Esophagus muscularis mucosa (tissue), 4 donors: ENCODE data around the gene PIGB. TPM values are rescaled to one million over a fixed set of nuclear protein-coding genes. Genes with fewer than 3 reads are reported as not detected.

Experiments used
- DNase-seq: peaks from one replicate; pipeline ENCODE4 v3.0.0-alpha.2; 2017; ENCODE audit errors: extremely low spot score
- H3K27ac ChIP-seq, 4 donors: fragments of 200-600 bp; sonication (generic); replicated peaks in 1 of 4; 1 replicate in 3 of 4; 2 replicates in 1 of 4; pipeline ENCODE4 v1.5.1; 2016 to 2019; ENCODE audit warnings: mild to moderate bottlenecking in 1 of 4
- H3K27me3 ChIP-seq, 4 donors: fragments of 200-600 bp; sonication (generic); one replicate each; pipeline versions ENCODE4 v1.5.1 to v1.6.0; 2016 to 2019
- H3K36me3 ChIP-seq, 4 donors: fragments of 200-600 bp; sonication (generic); one replicate each; pipeline ENCODE4 v1.5.1; 2016 to 2019
- H3K4me1 ChIP-seq, 4 donors: fragments of 200-600 bp; sonication (generic); one replicate each; pipeline ENCODE4 v1.5.1; 2016 to 2019
- H3K4me3 ChIP-seq, 4 donors: fragments of 200-600 bp; sonication (generic); 1 replicate in 2 of 4; 2 replicates in 2 of 4; pipeline ENCODE4 v1.5.1; 2016 to 2019; ENCODE audit warnings: mild to moderate bottlenecking in 4 of 4, moderate library complexity in 1 of 4
- H3K9me3 ChIP-seq, 4 donors: fragments of 200-600 bp; sonication (generic); 1 replicate in 3 of 4; 2 replicates in 1 of 4; pipeline ENCODE4 v1.5.1; 2016 to 2019
- EP300 ChIP-seq: sonication (generic); formaldehyde crosslinking; IDR thresholded peaks from one replicate; pipeline ENCODE4 v1.6.1; 2017; ENCODE audit warnings: antibody characterized with exemption
- POLR2A ChIP-seq: fragments of 450-650 bp; IDR thresholded peaks from one replicate; pipeline ENCODE4 v1.6.1; 2017; ENCODE audit warnings: antibody characterized with exemption, moderate library complexity, mild to moderate bottlenecking, low read depth
- POLR2AphosphoS5 ChIP-seq, 2 donors: sonication (generic); formaldehyde crosslinking; IDR thresholded peaks; one replicate each; pipeline ENCODE4 v1.6.1; 2017; ENCODE audit warnings: antibody characterized with exemption in 2 of 2
- WGBS: methylation state at CpG from one replicate; pipeline ENCODE4 v1.1.5; 2018; 5-methylcytosine and 5-hydroxymethylcytosine counted together
- intact Hi-C: fragments of 100-400 bp; cut with DNase I; formaldehyde crosslinking; loops from one replicate; pipeline ENCODE4 v1.15.1; 2023
- total RNA-seq, 4 donors: library from RNA; depleted of rRNA; stranded (reverse); fragments of >200 nt; gene quantifications; one replicate each; pipeline versions ENCODE4 v1.1.0 to v1.2.1, GENCODE V29; 2016
- TF ChIP-seq, protein P1 (sequence below), 3 experiments: fragments of 200-600 bp in 2 of 3; fragments of 450-650 bp in 1 of 3; sonication (generic) in 2 of 3; IDR thresholded peaks; one replicate each; pipeline ENCODE4 v1.5.1; 2017 to 2019; ENCODE audit warnings: antibody characterized with exemption in 3 of 3, mild to moderate bottlenecking in 2 of 3, moderate library complexity in 1 of 3

Gene PIGB
- total RNA-seq, 4 donors from 2014 or later: 4.5 to 9.6 (median 6.5) TPM

DNA sequence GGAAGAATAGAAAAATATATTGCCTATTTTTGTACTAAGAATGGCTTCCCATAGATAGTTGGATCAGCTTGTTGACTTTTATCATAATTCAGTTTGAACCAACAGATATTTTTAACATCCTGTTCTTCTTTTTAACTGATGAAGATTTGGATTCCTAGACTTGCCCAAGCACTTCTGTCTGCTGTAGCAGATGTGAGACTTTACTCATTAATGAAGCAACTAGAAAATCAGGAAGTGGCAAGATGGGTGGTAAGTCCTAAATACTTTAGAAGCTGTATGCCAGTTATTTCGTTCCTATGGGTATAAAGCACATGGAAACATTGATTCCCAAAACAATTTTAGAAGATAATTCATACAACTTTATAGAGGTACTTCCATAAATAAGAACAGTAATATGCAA lies 8.4 kb downstream of the PIGB start:
- intact Hi-C loops: no loop called here
- Histone ChIP-seq H3K4me1 (no peaks in the 10 kb centered on the region), H3K9me3 (no peaks in the 10 kb centered on the region), H3K36me3 (peaks cover 0 to 60% (median 16%) of the 10 kb centered on the region in 4 donors), H3K27me3 (no peaks in the 10 kb centered on the region), H3K27ac (no peak overlapping the region), H3K4me3 (no peak overlapping the region)
- no peak for DNase-seq
- no peak for TF ChIP-seq POLR2A
- no peak for TF ChIP-seq EP300
- no peak for TF ChIP-seq POLR2AphosphoS5 (IDR thresholded peaks at IDR 0.05)
- TF ChIP-seq, protein P1, sequence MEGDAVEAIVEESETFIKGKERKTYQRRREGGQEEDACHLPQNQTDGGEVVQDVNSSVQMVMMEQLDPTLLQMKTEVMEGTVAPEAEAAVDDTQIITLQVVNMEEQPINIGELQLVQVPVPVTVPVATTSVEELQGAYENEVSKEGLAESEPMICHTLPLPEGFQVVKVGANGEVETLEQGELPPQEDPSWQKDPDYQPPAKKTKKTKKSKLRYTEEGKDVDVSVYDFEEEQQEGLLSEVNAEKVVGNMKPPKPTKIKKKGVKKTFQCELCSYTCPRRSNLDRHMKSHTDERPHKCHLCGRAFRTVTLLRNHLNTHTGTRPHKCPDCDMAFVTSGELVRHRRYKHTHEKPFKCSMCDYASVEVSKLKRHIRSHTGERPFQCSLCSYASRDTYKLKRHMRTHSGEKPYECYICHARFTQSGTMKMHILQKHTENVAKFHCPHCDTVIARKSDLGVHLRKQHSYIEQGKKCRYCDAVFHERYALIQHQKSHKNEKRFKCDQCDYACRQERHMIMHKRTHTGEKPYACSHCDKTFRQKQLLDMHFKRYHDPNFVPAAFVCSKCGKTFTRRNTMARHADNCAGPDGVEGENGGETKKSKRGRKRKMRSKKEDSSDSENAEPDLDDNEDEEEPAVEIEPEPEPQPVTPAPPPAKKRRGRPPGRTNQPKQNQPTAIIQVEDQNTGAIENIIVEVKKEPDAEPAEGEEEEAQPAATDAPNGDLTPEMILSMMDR (IDR thresholded peaks at IDR 0.05): no peak
- 81% methylated on average over 1 of the region's 1 CpG for WGBS

GRCh38 chr15:55334371-55334770 lies 15.3 kb downstream of the PIGB start:
- Histone ChIP-seq H3K4me3 (no peak overlapping the region), H3K9me3 (no peaks in the 10 kb centered on the region), H3K36me3 (peaks cover 10 to 88% (median 22%) of the 10 kb centered on the region in 4 donors), H3K4me1 (no peaks in the 10 kb centered on the region), H3K27ac (no peak overlapping the region), H3K27me3 (no peaks in the 10 kb centered on the region)
- DNase-seq: no peak
- no peak for TF ChIP-seq POLR2A
- TF ChIP-seq, protein P1 (IDR thresholded peaks at IDR 0.05): no peak
- intact Hi-C loops: no loop called here
- WGBS: 98% methylated on average over 5 of the region's 5 CpGs

DNA sequence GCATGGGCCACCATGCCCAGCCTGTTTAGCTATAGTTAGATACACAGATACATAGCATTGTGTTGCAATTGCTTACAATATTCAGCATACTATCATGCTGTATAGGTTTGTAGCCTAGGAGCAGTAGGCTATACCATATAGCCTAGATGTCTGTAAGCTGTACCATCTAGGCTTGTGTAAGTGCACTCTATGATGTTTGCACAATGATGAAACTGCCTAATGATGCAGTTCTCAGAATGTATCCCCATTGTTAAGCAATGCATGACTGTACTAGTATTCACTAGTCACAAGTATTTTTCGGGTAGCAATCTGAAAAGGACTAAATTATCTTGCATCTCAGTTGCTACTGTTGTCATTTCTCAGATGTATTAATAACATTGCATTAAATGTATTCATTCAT lies 16.0 kb downstream of the PIGB start:
- H3K27ac ChIP-seq: no peak overlapping the region
- H3K27me3 ChIP-seq: no peaks in the 10 kb centered on the region
- no peaks in the 10 kb centered on the region for H3K9me3 ChIP-seq
- no peak overlapping the region for H3K4me3 ChIP-seq
- peaks cover 10 to 89% (median 21%) of the 10 kb centered on the region in 4 donors for H3K36me3 ChIP-seq
- no peak for TF ChIP-seq POLR2AphosphoS5 (IDR thresholded peaks at IDR 0.05)
- TF ChIP-seq EP300: no peak
- TF ChIP-seq, protein P1 (IDR thresholded peaks at IDR 0.05): no peak
- 80% methylated on average over 1 of the region's 1 CpG for WGBS
- no peak for DNase-seq
- H3K4me1 ChIP-seq: no peaks in the 10 kb centered on the region
- intact Hi-C loops: no loop called here

GRCh38 chr15:55337160-55337559 lies 18.1 kb downstream of the PIGB start:
- Histone ChIP-seq H3K27ac (no peak overlapping the region), H3K27me3 (no peaks in the 10 kb centered on the region), H3K36me3 (peaks cover 3 to 76% (median 21%) of the 10 kb centered on the region in 4 donors), H3K9me3 (no peaks in the 10 kb centered on the region), H3K4me1 (no peaks in the 10 kb centered on the region), H3K4me3 (no peak overlapping the region)
- DNase-seq: no peak
- TF ChIP-seq POLR2A: no peak
- no peak for TF ChIP-seq EP300
- TF ChIP-seq POLR2AphosphoS5 (IDR thresholded peaks at IDR 0.05): no peak
- TF ChIP-seq, protein P1 (IDR thresholded peaks at IDR 0.05): no peak
- intact Hi-C loops: no loop called here
- WGBS: 88% methylated on average over 1 of the region's 1 CpG

DNA sequence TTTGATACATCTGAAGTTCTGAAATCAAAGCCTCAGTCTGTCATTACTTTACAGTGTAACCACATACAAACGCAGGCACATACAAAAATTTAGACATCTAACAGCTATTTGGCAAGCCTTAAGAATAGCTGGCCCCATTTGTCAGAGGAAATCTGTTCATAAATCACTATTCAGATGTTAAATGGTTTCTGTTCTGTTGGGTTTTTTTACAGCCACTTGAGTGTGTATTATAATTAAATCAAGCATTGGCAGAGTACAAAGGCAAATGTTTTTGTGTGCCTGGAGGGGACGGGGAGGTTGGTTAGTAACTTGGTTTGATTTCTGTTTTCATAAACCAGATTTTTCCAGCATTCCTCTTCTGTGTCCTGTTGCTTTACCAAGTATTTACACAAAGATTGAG lies 24.1 kb downstream of the PIGB start:
- no peak for DNase-seq
- no peaks in the 10 kb centered on the region for H3K4me1 ChIP-seq
- H3K36me3 ChIP-seq: peaks cover 7 to 50% (median 10%) of the 10 kb centered on the region in 4 donors
- intact Hi-C loops: no loop called here
- no peaks in the 10 kb centered on the region for H3K9me3 ChIP-seq
- no peaks in the 10 kb centered on the region for H3K27me3 ChIP-seq
- no peak overlapping the region for H3K27ac ChIP-seq
- 64% methylated on average over 2 of the region's 2 CpGs for WGBS
- TF ChIP-seq EP300 (no peak), POLR2AphosphoS5 (IDR thresholded peaks at IDR 0.05) (no peak), POLR2A (no peak)
- TF ChIP-seq, protein P1 (IDR thresholded peaks at IDR 0.05): no peak
- no peak overlapping the region for H3K4me3 ChIP-seq
